K562 (cell line): Measurements from ENCODE around the gene SDC3. TPM values are rescaled to one million over a fixed set of nuclear protein-coding genes. Genes with fewer than 3 reads are reported as not detected.
A peak's percentile ranks its signal among the peaks of the same experiment; 100 is the strongest.

Experiments used
- BCOR ChIP-seq: fragments of 450-650 bp; IDR thresholded peaks from 2 replicates; pipeline ENCODE4 v1.6.1; 2016
- CHCHD3 ChIP-seq: fragments of 250-450 bp; sonication (Bioruptor Pico); IDR thresholded peaks from 2 replicates; pipeline ENCODE4 v2.1.2; 2022; ENCODE audit warnings: mild to moderate bottlenecking
- CSDE1 ChIP-seq, 2 experiments: fragments of 450-650 bp; IDR thresholded peaks; 2 replicates each; pipeline ENCODE4 v1.6.1; 2016; ENCODE audit warnings: mild to moderate bottlenecking in 1 of 2
- DDX20 ChIP-seq: fragments of 450-650 bp; IDR thresholded peaks from 2 replicates; pipeline ENCODE4 v1.6.1; 2016; ENCODE audit warnings: missing genetic modification characterization, low read depth, mild to moderate bottlenecking, missing compliant biosample characterization, moderate library complexity
- ETV5 ChIP-seq: sonication (generic); formaldehyde crosslinking; IDR thresholded peaks from 2 replicates; pipeline ENCODE4 v1.4.0; 2020; ENCODE audit warnings: low read depth, mild to moderate bottlenecking, missing genetic modification reagents
- FOXM1 ChIP-seq, 2 experiments: fragments of 450-650 bp in 1 of 2; sonication (generic) in 1 of 2; formaldehyde crosslinking in 1 of 2; IDR thresholded peaks; 2 replicates each; pipeline versions ENCODE4 v1.6.1 to v1.9.0; 2017 to 2022; ENCODE audit warnings: low read depth in 2 of 2, mild to moderate bottlenecking in 2 of 2, missing genetic modification reagents in 1 of 2, moderate library complexity in 1 of 2
- NCOA4 ChIP-seq: fragments of 450-650 bp; IDR thresholded peaks from 2 replicates; pipeline ENCODE4 v1.6.1; 2018; ENCODE audit warnings: mild to moderate bottlenecking; ENCODE audit not compliant: partially characterized antibody
- NUFIP1 ChIP-seq: fragments of 450-650 bp; IDR thresholded peaks from 2 replicates; pipeline ENCODE4 v1.6.1; 2018; ENCODE audit not compliant: partially characterized antibody
- ZNF12 ChIP-seq: sonication (generic); formaldehyde crosslinking; IDR thresholded peaks from 2 replicates; pipeline ENCODE4 v1.4.0; 2020; ENCODE audit warnings: mild to moderate bottlenecking, missing genetic modification reagents
- ZNF232 ChIP-seq: sonication (generic); formaldehyde crosslinking; IDR thresholded peaks from 2 replicates; pipeline ENCODE4 v1.8.0; 2022; ENCODE audit warnings: mild to moderate bottlenecking, missing genetic modification reagents
- ZNF24 ChIP-seq: fragments of 450-650 bp; IDR thresholded peaks from 2 replicates; pipeline ENCODE4 v1.6.1; 2016
- ZNF274 ChIP-seq: IDR thresholded peaks from 2 replicates; pipeline ENCODE4 v1.6.1; 2011; ENCODE audit warnings: low read depth, mild to moderate bottlenecking, low read length, moderate library complexity, borderline replicate concordance
- polyA plus RNA-seq, 8 experiments: library from polyadenylated mRNA; depleted of rRNA in 4 of 8; stranded (reverse) in 5 of 8; unstranded in 3 of 8; fragments of >200 nt; fragmentation: Nextera tagmentation in 2 of 8; fragmentation: Illumina TruSeq in 1 of 8; extraction: Ambion mirVana in 2 of 8; extraction: Trizol in 1 of 8; gene quantifications; 2 replicates each; pipeline versions ENCODE4 v1.2.1 to v1.2.3, GENCODE V29; 2011 to 2014; ENCODE audit warnings: inconsistent platforms in 1 of 8, missing spikeins in 1 of 8
- total RNA-seq, 7 experiments: library from RNA; depleted of rRNA in 6 of 7; stranded (reverse); fragments of >200 nt in 6 of 7; fragmentation: Illumina TruSeq in 2 of 7; extraction: Trizol in 2 of 7; gene quantifications; 2 replicates each; pipeline versions ENCODE4 v1.2.1 to v1.2.3, GENCODE V29; 2011 to 2021; ENCODE audit warnings: low replicate concordance in 1 of 7
- TF ChIP-seq, protein P1 (sequence below): fragments of 200-800 bp; sonication (Bioruptor generic); IDR thresholded peaks from 2 replicates; pipeline ENCODE4 v1.6.1; 2016; ENCODE audit warnings: missing genetic modification characterization, missing compliant biosample characterization
- TF ChIP-seq, protein P2 (sequence below): fragments of 250-450 bp; sonication (Bioruptor Pico); IDR thresholded peaks from 2 replicates; pipeline ENCODE4 v1.8.0; 2021; ENCODE audit warnings: mild to moderate bottlenecking, moderate library complexity
- TF ChIP-seq, protein P3 (sequence below): fragments of 200-800 bp; sonication (Bioruptor generic); IDR thresholded peaks from 2 replicates; pipeline ENCODE4 v1.6.1; 2017; ENCODE audit warnings: missing genetic modification characterization, missing compliant biosample characterization
- TF ChIP-seq, protein P4 (sequence below): fragments of 450-650 bp; IDR thresholded peaks from 2 replicates; pipeline ENCODE4 v1.6.1; 2018; ENCODE audit not compliant: partially characterized antibody

Gene SDC3
- total and polyA plus RNA-seq, 9 of the 15 experiments (the other 6 are each of a cell fraction or from before 2014, with no cell fraction given), result 0.38 to 44.1 (median 12.1) TPM

DNA sequence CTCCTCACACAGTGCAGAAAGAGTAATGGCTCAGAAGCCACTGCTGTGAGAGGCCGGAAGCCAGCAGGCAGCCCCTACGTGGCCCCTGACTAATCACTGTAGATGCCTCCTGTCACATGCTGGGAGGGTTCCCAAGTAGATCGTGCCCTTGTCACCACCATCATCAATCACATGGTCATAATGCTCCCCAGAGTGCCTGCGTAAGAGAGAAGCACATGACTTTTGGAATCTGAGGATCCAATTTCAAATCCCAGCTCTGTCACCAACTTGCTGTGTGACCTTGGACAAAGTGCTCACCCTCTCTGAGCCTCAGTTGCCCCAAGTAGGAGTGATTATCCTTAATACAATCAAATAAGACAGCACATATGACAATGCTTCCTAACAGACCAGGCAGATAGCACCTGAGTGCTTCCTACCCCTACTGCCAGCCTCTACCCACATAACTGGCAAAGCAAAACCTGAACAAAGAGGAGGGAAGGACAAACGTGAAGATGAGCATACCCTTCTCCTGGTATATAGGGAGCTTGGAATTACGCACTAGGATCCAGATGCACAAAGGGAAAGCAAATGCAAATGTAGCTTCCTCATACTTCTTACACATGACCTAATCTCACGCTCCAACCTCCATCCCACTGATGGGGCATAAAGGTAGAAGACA, 65.7 kb downstream of the SDC3 start (continued):
- TF ChIP-seq, protein P1, sequence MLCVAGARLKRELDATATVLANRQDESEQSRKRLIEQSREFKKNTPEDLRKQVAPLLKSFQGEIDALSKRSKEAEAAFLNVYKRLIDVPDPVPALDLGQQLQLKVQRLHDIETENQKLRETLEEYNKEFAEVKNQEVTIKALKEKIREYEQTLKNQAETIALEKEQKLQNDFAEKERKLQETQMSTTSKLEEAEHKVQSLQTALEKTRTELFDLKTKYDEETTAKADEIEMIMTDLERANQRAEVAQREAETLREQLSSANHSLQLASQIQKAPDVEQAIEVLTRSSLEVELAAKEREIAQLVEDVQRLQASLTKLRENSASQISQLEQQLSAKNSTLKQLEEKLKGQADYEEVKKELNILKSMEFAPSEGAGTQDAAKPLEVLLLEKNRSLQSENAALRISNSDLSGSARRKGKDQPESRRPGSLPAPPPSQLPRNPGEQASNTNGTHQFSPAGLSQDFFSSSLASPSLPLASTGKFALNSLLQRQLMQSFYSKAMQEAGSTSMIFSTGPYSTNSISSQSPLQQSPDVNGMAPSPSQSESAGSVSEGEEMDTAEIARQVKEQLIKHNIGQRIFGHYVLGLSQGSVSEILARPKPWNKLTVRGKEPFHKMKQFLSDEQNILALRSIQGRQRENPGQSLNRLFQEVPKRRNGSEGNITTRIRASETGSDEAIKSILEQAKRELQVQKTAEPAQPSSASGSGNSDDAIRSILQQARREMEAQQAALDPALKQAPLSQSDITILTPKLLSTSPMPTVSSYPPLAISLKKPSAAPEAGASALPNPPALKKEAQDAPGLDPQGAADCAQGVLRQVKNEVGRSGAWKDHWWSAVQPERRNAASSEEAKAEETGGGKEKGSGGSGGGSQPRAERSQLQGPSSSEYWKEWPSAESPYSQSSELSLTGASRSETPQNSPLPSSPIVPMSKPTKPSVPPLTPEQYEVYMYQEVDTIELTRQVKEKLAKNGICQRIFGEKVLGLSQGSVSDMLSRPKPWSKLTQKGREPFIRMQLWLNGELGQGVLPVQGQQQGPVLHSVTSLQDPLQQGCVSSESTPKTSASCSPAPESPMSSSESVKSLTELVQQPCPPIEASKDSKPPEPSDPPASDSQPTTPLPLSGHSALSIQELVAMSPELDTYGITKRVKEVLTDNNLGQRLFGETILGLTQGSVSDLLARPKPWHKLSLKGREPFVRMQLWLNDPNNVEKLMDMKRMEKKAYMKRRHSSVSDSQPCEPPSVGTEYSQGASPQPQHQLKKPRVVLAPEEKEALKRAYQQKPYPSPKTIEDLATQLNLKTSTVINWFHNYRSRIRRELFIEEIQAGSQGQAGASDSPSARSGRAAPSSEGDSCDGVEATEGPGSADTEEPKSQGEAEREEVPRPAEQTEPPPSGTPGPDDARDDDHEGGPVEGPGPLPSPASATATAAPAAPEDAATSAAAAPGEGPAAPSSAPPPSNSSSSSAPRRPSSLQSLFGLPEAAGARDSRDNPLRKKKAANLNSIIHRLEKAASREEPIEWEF (CRISPR knock-in tag), result no peak
- no peak for TF ChIP-seq CSDE1 (IDR thresholded peaks at IDR 0.05)
- 0 out of 2 replicates have a peak, but pooled peaks have one; percentile 25 for TF ChIP-seq ZNF24
- no peak for TF ChIP-seq NUFIP1
- no peak for TF ChIP-seq FOXM1 (IDR thresholded peaks at IDR 0.05; ENCODE audit: low read depth)
- no peak for TF ChIP-seq FOXM1 (CRISPR knock-in tag; IDR thresholded peaks at IDR 0.05; ENCODE audit: low read depth)
- TF ChIP-seq NCOA4, result no peak
- no peak for TF ChIP-seq DDX20 (tag)
- no peak for TF ChIP-seq ETV5 (CRISPR knock-in tag)
- TF ChIP-seq, protein P2, sequence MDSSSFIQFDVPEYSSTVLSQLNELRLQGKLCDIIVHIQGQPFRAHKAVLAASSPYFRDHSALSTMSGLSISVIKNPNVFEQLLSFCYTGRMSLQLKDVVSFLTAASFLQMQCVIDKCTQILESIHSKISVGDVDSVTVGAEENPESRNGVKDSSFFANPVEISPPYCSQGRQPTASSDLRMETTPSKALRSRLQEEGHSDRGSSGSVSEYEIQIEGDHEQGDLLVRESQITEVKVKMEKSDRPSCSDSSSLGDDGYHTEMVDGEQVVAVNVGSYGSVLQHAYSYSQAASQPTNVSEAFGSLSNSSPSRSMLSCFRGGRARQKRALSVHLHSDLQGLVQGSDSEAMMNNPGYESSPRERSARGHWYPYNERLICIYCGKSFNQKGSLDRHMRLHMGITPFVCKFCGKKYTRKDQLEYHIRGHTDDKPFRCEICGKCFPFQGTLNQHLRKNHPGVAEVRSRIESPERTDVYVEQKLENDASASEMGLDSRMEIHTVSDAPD (CRISPR knock-in tag), result no peak
- no peak for TF ChIP-seq CHCHD3 (CRISPR knock-in tag)
- TF ChIP-seq BCOR, result peak; percentile 98
- TF ChIP-seq ZNF12 (CRISPR knock-in tag), result no peak
- TF ChIP-seq, protein P3, sequence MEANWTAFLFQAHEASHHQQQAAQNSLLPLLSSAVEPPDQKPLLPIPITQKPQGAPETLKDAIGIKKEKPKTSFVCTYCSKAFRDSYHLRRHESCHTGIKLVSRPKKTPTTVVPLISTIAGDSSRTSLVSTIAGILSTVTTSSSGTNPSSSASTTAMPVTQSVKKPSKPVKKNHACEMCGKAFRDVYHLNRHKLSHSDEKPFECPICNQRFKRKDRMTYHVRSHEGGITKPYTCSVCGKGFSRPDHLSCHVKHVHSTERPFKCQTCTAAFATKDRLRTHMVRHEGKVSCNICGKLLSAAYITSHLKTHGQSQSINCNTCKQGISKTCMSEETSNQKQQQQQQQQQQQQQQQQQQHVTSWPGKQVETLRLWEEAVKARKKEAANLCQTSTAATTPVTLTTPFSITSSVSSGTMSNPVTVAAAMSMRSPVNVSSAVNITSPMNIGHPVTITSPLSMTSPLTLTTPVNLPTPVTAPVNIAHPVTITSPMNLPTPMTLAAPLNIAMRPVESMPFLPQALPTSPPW (CRISPR knock-in tag), result peak; percentile 60; the same call in 1 of the 2 replicates
- TF ChIP-seq ZNF232 (CRISPR knock-in tag), result no peak
- TF ChIP-seq, protein P4, sequence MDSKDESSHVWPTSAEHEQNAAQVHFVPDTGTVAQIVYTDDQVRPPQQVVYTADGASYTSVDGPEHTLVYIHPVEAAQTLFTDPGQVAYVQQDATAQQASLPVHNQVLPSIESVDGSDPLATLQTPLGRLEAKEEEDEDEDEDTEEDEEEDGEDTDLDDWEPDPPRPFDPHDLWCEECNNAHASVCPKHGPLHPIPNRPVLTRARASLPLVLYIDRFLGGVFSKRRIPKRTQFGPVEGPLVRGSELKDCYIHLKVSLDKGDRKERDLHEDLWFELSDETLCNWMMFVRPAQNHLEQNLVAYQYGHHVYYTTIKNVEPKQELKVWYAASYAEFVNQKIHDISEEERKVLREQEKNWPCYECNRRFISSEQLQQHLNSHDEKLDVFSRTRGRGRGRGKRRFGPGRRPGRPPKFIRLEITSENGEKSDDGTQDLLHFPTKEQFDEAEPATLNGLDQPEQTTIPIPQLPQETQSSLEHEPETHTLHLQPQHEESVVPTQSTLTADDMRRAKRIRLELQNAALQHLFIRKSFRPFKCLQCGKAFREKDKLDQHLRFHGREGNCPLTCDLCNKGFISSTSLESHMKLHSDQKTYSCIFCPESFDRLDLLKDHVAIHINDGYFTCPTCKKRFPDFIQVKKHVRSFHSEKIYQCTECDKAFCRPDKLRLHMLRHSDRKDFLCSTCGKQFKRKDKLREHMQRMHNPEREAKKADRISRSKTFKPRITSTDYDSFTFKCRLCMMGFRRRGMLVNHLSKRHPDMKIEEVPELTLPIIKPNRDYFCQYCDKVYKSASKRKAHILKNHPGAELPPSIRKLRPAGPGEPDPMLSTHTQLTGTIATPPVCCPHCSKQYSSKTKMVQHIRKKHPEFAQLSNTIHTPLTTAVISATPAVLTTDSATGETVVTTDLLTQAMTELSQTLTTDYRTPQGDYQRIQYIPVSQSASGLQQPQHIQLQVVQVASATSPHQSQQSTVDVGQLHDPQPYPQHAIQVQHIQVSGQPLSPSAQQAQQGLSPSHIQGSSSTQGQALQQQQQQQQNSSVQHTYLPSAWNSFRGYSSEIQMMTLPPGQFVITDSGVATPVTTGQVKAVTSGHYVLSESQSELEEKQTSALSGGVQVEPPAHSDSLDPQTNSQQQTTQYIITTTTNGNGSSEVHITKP, result no peak
- no peak for TF ChIP-seq ZNF274
